ENCODE measurements around the gene FUZ. TPM values are rescaled to one million over a fixed set of nuclear protein-coding genes. Genes with fewer than 3 reads are reported as not detected.

FUZ gene
- total RNA-seq, 4 donors from 2014 or later: 10.5 to 28.8 (median 23.3) TPM

- Histone ChIP-seq H3K36me3 (no peaks in the 10 kb centered on the region), H3K27ac (no peak overlapping the region), H3K27me3 (no peaks in the 10 kb centered on the region), H3K4me3 (no peak overlapping the region), H3K4me1 (peaks cover 0 to 11% of the 10 kb centered on the region in 2 donors), H3K9me3 (no peaks in the 10 kb centered on the region)
- no peak for TF ChIP-seq CTCF (IDR thresholded peaks at IDR 0.05)
- TF ChIP-seq POLR2A (IDR thresholded peaks at IDR 0.05): no peak
- intact Hi-C loops (cut with DNase I; ENCODE audit: low total_unique reads): no loop called here
- no peak for DNase-seq
Observed at GRCh38 chr19:49847731-49848696, 34.9 kb upstream of the FUZ start.

GRCh38 chr19:49846408-49846807 lies 33.3 kb upstream of the FUZ start:
- TF ChIP-seq POLR2A (IDR thresholded peaks at IDR 0.05) (no peak), CTCF (IDR thresholded peaks at IDR 0.05) (no peak)
- H3K27me3 ChIP-seq: no peaks in the 10 kb centered on the region
- H3K27ac ChIP-seq: no peak overlapping the region
- H3K4me3 ChIP-seq: no peak overlapping the region
- H3K9me3 ChIP-seq: no peaks in the 10 kb centered on the region
- H3K36me3 ChIP-seq: no peaks in the 10 kb centered on the region
- intact Hi-C loops (cut with DNase I; ENCODE audit: low total_unique reads): no loop called here
- no peak for DNase-seq
- no peaks in the 10 kb centered on the region for H3K4me1 ChIP-seq

- no peak for DNase-seq
- Histone ChIP-seq H3K9me3 (no peaks in the 10 kb centered on the region), H3K4me1 (no peaks in the 10 kb centered on the region), H3K4me3 (no peak overlapping the region), H3K27ac (no peak overlapping the region), H3K36me3 (no peaks in the 10 kb centered on the region), H3K27me3 (no peaks in the 10 kb centered on the region)
- TF ChIP-seq CTCF (IDR thresholded peaks at IDR 0.05) (no peak), POLR2A (IDR thresholded peaks at IDR 0.05) (no peak)
- intact Hi-C loops (cut with DNase I; ENCODE audit: low total_unique reads): no loop called here
Observed at GRCh38 chr19:49845414-49845813, 32.3 kb upstream of the FUZ start.

- Histone ChIP-seq H3K27me3 (no peaks in the 10 kb centered on the region), H3K4me1 (no peaks in the 10 kb centered on the region), H3K36me3 (no peaks in the 10 kb centered on the region), H3K9me3 (no peaks in the 10 kb centered on the region), H3K4me3 (no peak overlapping the region), H3K27ac (no peak overlapping the region)
- intact Hi-C loops (cut with DNase I; ENCODE audit: low total_unique reads): no loop called here
- TF ChIP-seq POLR2A (IDR thresholded peaks at IDR 0.05) (no peak), CTCF (IDR thresholded peaks at IDR 0.05) (no peak)
- no peak for DNase-seq
Observed at GRCh38 chr19:49844138-49845095, 31.3 kb upstream of the FUZ start.
